ENCODE measurements around the gene SRPK2.

DNA sequence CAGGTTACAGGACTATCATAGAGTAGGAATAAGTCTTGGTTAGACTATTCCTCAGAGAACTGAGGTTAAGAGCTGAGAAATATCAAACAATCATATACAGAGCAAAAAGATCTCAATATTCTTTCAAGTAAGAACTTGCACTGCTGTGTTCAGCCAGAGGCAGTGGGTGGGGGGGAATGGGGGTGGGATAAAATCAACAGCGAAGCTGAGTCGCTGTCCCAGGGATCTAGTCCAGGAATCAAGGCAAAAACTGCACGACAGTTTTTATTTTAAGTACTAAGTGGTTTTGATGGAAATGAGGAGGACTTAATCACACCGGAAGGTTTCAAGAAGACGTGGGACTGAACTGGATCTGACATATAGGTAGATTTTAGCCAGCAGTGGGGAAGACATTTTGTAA lies 159.1 kb downstream of the SRPK2 start:
- TF ChIP-seq, protein P1, sequence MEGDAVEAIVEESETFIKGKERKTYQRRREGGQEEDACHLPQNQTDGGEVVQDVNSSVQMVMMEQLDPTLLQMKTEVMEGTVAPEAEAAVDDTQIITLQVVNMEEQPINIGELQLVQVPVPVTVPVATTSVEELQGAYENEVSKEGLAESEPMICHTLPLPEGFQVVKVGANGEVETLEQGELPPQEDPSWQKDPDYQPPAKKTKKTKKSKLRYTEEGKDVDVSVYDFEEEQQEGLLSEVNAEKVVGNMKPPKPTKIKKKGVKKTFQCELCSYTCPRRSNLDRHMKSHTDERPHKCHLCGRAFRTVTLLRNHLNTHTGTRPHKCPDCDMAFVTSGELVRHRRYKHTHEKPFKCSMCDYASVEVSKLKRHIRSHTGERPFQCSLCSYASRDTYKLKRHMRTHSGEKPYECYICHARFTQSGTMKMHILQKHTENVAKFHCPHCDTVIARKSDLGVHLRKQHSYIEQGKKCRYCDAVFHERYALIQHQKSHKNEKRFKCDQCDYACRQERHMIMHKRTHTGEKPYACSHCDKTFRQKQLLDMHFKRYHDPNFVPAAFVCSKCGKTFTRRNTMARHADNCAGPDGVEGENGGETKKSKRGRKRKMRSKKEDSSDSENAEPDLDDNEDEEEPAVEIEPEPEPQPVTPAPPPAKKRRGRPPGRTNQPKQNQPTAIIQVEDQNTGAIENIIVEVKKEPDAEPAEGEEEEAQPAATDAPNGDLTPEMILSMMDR (conservative IDR thresholded peaks at IDR 0.05; ENCODE audit: low read length): no peak
- no peak for TF ChIP-seq EZH2phosphoT487 (IDR thresholded peaks at IDR 0.05; ENCODE audit: borderline replicate concordance)

Data from Loucy (cell line).